ENCODE data around the gene MAST3.

Gene MAST3

DNA sequence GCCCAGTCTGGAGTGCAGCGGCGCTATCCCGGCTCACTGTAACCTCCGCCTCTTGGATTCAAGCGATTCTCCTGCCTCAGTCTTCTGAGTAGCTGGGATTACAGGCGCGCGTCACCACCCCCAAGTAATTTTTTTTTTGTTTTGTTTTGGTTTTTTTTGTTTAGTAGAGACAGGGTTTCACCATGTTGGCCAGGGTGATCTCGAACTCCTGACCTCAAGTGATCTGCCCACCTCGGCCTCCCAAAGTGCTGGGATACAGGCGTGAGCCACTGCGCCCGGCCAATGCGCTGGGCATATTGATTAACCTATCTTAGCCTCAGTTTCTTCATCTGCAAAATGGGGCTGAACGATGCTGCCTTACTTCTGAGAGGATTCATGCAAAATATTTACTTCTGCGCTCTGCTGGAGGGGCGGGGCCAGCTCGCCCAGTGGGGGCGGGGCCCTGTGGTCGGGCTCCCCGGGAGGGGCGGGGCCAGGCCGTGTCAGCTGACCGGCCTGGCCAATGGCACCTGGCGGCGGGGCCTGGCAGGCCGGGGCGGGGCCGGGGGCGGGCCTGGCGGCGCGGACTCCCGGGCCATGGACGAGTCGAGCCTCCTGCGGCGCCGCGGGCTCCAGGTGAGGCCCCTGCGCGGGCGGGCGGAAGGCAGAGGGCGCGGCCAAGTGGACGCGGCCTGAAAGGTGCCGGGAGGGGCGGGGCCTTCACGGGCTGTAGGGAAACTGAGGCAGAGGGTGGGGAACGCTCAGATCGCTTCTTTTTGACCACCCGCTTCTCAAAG is at the start of gene MAST3:
MAST3 (plus strand) TSS at position 562 of the 776 bp plus-strand sequence; CDS start at position 577, 15 bp downstream.
- Mint-ChIP-seq H3K4me3 (peak within 1 kb of the TSS; percentile 68), H3K36me3 (ENCODE audit: low read depth) (no peaks in the 10 kb centered on the region), H3K4me1 (peaks cover 33% of the 10 kb centered on the region), H3K27ac (no peak within 1 kb of the TSS), H3K9me3 (no peaks in the 10 kb centered on the region), H3K27me3 (ENCODE audit: low read depth, poor library complexity) (peaks cover 71% of the 10 kb centered on the region)
- TF ChIP-seq, protein P1, sequence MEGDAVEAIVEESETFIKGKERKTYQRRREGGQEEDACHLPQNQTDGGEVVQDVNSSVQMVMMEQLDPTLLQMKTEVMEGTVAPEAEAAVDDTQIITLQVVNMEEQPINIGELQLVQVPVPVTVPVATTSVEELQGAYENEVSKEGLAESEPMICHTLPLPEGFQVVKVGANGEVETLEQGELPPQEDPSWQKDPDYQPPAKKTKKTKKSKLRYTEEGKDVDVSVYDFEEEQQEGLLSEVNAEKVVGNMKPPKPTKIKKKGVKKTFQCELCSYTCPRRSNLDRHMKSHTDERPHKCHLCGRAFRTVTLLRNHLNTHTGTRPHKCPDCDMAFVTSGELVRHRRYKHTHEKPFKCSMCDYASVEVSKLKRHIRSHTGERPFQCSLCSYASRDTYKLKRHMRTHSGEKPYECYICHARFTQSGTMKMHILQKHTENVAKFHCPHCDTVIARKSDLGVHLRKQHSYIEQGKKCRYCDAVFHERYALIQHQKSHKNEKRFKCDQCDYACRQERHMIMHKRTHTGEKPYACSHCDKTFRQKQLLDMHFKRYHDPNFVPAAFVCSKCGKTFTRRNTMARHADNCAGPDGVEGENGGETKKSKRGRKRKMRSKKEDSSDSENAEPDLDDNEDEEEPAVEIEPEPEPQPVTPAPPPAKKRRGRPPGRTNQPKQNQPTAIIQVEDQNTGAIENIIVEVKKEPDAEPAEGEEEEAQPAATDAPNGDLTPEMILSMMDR (IDR thresholded peaks at IDR 0.05) = no peak
- peak; percentile 85 for DNase-seq

DNA sequence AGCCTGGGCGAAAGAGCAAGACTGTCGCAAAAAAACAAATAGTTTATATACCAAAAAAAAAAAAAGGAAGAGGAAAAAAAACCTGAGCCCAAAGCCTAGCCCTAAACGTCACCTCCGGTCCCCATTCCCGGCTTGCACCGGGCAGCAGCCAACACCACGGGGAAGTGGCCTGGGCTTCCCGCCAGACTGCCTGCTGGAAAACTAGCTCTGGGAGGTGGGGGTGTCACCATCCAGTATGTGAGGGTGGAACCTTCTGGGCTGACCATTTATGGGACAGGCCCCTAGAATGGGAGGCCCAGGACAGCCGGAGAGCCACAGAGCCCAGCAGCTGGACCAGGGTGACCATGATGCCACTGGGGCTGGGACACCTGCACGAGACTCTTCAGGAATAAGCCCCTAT is 48.2 kb upstream of the MAST3 start:
- Mint-ChIP-seq H3K4me3 (no peak overlapping the region), H3K27me3 (ENCODE audit: low read depth, poor library complexity) (peaks cover 30% of the 10 kb centered on the region), H3K4me1 (peaks cover 19% of the 10 kb centered on the region), H3K9me3 (no peaks in the 10 kb centered on the region), H3K36me3 (ENCODE audit: low read depth) (no peaks in the 10 kb centered on the region), H3K27ac (no peak overlapping the region)
- TF ChIP-seq, protein P1 (IDR thresholded peaks at IDR 0.05) = no peak
- no peak for DNase-seq

DNA sequence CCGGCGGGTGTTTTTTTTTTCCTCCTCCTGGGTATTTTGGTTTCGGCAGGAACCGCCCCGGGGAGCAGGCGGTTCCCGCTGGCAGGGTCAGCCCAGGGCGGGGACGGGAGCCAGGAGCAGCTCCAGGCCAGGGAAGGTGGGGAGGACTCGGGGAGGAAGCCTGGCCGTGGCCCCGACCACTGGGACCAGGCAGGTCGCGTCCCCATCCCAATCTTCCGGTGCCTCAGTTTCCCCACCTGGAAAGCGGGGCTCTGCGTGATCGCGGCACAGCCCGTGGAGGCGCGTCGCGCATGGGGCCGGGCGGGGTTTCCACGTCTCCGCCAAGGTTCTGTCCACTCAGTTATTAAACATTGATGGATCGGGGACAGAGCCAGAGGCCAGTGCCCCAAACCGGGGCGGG is 45.7 kb upstream of the MAST3 start:
- H3K36me3 Mint-ChIP-seq (ENCODE audit: low read depth) = no peaks in the 10 kb centered on the region
- DNase-seq = no peak
- TF ChIP-seq, protein P1 (IDR thresholded peaks at IDR 0.05) = no peak
- no peak overlapping the region for H3K4me3 Mint-ChIP-seq
- peaks cover 17% of the 10 kb centered on the region for H3K4me1 Mint-ChIP-seq
- H3K9me3 Mint-ChIP-seq = no peaks in the 10 kb centered on the region
- peaks cover 20% of the 10 kb centered on the region for H3K27me3 Mint-ChIP-seq (ENCODE audit: low read depth, poor library complexity)
- no peak overlapping the region for H3K27ac Mint-ChIP-seq

DNA sequence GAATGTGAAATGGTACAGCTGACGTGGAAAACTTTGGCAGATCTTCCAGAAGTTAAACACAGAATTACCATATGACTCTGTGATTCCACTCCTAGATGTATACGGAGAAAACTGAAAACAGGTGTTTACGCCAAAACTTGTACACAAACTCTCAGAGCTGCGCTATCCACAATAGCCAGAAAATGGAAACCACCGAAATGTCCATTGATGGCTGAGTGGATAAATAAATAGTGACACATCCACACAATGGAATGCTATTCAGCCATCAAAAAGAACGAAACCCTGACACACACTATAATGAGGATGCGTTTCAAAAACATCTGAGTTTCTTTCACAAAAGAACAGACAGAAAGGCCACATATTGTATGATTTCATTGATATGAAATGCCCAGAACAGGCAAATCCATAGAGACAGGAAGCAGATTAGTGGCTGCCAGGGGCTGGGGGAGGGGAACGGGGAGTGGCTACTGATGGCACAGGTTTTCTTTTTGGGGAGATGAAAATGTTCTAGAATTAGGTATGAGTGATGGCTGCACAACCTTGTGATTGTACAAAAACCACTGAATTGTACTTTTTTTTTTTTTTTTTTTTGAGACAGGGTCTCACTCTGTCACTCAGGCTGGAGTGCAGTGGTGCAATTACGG is 43.9 kb upstream of the MAST3 start:
- TF ChIP-seq, protein P1 (IDR thresholded peaks at IDR 0.05) = no peak
- no peaks in the 10 kb centered on the region for H3K36me3 Mint-ChIP-seq (ENCODE audit: low read depth)
- no peak overlapping the region for H3K4me3 Mint-ChIP-seq
- peaks cover 26% of the 10 kb centered on the region for H3K4me1 Mint-ChIP-seq
- no peak for DNase-seq
- H3K27ac Mint-ChIP-seq = no peak overlapping the region
- no peaks in the 10 kb centered on the region for H3K9me3 Mint-ChIP-seq
- peaks cover 18% of the 10 kb centered on the region for H3K27me3 Mint-ChIP-seq (ENCODE audit: low read depth, poor library complexity)

DNA sequence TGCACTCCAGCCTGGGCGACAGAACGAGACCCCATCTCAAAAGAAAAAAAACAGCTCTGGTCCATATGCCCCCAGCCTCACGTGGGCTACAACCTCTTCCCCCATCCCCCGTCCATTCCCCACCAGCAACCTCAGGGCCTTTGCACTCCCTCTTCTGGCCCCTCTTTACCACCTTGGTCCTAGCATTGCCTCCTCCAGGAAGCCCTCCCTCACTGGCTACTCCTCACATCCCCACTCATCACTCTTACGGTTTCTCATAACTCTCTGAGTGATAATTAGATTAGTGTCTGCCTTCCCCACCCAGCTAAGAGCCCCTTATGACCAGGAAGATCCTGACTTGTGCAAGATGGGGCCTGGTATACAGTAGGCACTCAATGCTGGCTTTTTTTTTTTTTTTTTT is 41.6 kb upstream of the MAST3 start:
- TF ChIP-seq, protein P1 (IDR thresholded peaks at IDR 0.05) = no peak
- no peaks in the 10 kb centered on the region for H3K9me3 Mint-ChIP-seq
- peaks cover 22% of the 10 kb centered on the region for H3K4me1 Mint-ChIP-seq
- no peak overlapping the region for H3K4me3 Mint-ChIP-seq
- H3K27me3 Mint-ChIP-seq (ENCODE audit: low read depth, poor library complexity) = peaks cover 17% of the 10 kb centered on the region
- no peak overlapping the region for H3K27ac Mint-ChIP-seq
- no peak for DNase-seq
- no peaks in the 10 kb centered on the region for H3K36me3 Mint-ChIP-seq (ENCODE audit: low read depth)

Measured in nephron progenitor cell (in vitro differentiated cells).